A549 (cell line): ENCODE results near the gene GRID2. TPM values are rescaled to one million over a fixed set of nuclear protein-coding genes. Genes with fewer than 3 reads are reported as not detected.

Experiments
- ATAC-seq, 2 experiments: fragments of 200-7000 bp in 1 of 2; fragments of >200 bp in 1 of 2; cut with Nextera tagmentation in 1 of 2; cut with Tn5 transposase in 1 of 2; 3 replicates each; pipeline versions ENCODE4 v1.8.0 to v1.9.1; 2018 to 2020; ENCODE audit warnings: mild to moderate bottlenecking in 1 of 2, moderate library complexity in 1 of 2
- CTCF ChIA-PET: fragments of 300-600 bp; sonication (Branson Sonifier 250); formaldehyde crosslinking; extraction: SDS; loops from one replicate; lab custom pipeline; 2021; ENCODE audit warnings: antibody characterized with exemption, inconsistent platforms; lab: Yijun Ruan, JAX
- POLR2A ChIA-PET: fragments of 350-600 bp; formaldehyde crosslinking; extraction: SDS; loops from one replicate; lab custom pipeline; 2021; ENCODE audit warnings: antibody characterized with exemption, inconsistent platforms; lab: Yijun Ruan, JAX
- DNase-seq, 2 experiments: peaks; one replicate each; pipeline versions ENCODE4 v3.0.0 to v3.0.0-alpha.2; 2011 to 2016; ENCODE audit warnings: low read depth in 1 of 2, low spot score in 1 of 2
- FAIRE-seq: peaks from 2 replicates; lab custom pipeline; 2011; peaks lifted over from hg19 to GRCh38; lab: Jason Lieb, UNC
- H3K27ac ChIP-seq, 2 experiments: fragments of >200 bp; sonication (Bioruptor Twin); formaldehyde crosslinking; 3 replicates each; pipeline ENCODE4 v1.5.1; 2016 to 2017
- H3K4me1 ChIP-seq: fragments of >200 bp; sonication (Bioruptor Twin); formaldehyde crosslinking; 3 replicates; pipeline ENCODE4 v1.6.1; 2016
- H3K4me2 ChIP-seq: fragments of >200 bp; sonication (Bioruptor Twin); formaldehyde crosslinking; 3 replicates; pipeline ENCODE4 v1.6.1; 2016
- H3K4me3 ChIP-seq: fragments of >200 bp; sonication (Bioruptor Twin); formaldehyde crosslinking; 3 replicates; pipeline ENCODE4 v1.5.1; 2016
- H3K9me3 ChIP-seq: fragments of >200 bp; sonication (Bioruptor Twin); formaldehyde crosslinking; 3 replicates; pipeline ENCODE4 v1.6.1; 2016
- BHLHE40 ChIP-seq: IDR thresholded peaks from 2 replicates; pipeline ENCODE4 v1.6.1; 2012; ENCODE audit warnings: low read depth, low read length, inconsistent platforms
- CBX2 ChIP-seq: fragments of 200-600 bp; sonication (generic); IDR thresholded peaks from 2 replicates; pipeline ENCODE4 v1.6.1; 2016; ENCODE audit warnings: low read depth, mild to moderate bottlenecking, borderline replicate concordance
- CBX8 ChIP-seq: fragments of 200-600 bp; sonication (generic); IDR thresholded peaks from 2 replicates; pipeline ENCODE4 v1.6.1; 2016
- EHF ChIP-seq: fragments of 250-450 bp; sonication (Bioruptor Pico); IDR thresholded peaks from 2 replicates; pipeline ENCODE4 v1.5.0; 2020; ENCODE audit warnings: mild to moderate bottlenecking
- ELK1 ChIP-seq: fragments of 150-350 bp; IDR thresholded peaks from 2 replicates; pipeline ENCODE4 v1.6.1; 2014; ENCODE audit warnings: low read depth, mild to moderate bottlenecking, low read length
- FOSB ChIP-seq: fragments of 250-450 bp; sonication (Bioruptor Pico); IDR thresholded peaks from 2 replicates; pipeline ENCODE4 v1.5.0; 2020; ENCODE audit warnings: mild to moderate bottlenecking, moderate library complexity
- FOSL2 ChIP-seq, 2 experiments: fragments of 450-650 bp in 1 of 2; fragments of >200 bp in 1 of 2; sonication (Bioruptor Twin) in 1 of 2; formaldehyde crosslinking; IDR thresholded peaks; 2 replicates each; pipeline versions ENCODE4 v1.5.0 to v1.6.1; 2016 to 2020; ENCODE audit warnings: mild to moderate bottlenecking in 1 of 2, moderate library complexity in 1 of 2
- GATA3 ChIP-seq: IDR thresholded peaks from 2 replicates; pipeline ENCODE4 v1.6.1; 2012; ENCODE audit warnings: borderline replicate concordance
- HES2 ChIP-seq: fragments of >200 bp; sonication (Bioruptor Twin); formaldehyde crosslinking; IDR thresholded peaks from 2 replicates; pipeline ENCODE4 v1.6.1; 2016
- HOXA7 ChIP-seq: fragments of 250-450 bp; sonication (Bioruptor Pico); IDR thresholded peaks from 2 replicates; pipeline ENCODE4 v1.5.0; 2020; ENCODE audit warnings: mild to moderate bottlenecking, moderate library complexity
- HOXB13 ChIP-seq: fragments of 250-450 bp; sonication (Bioruptor Pico); IDR thresholded peaks from 2 replicates; pipeline ENCODE4 v1.5.0; 2020; ENCODE audit warnings: low read depth, mild to moderate bottlenecking, moderate library complexity
- JUN ChIP-seq, 2 experiments: fragments of >200 bp; sonication (Bioruptor Twin); formaldehyde crosslinking; IDR thresholded peaks; 2 replicates in 1 of 2; 3 replicates in 1 of 2; pipeline ENCODE4 v1.6.1; 2016 to 2017
- KDM1A ChIP-seq: fragments of 200-600 bp; sonication (generic); IDR thresholded peaks from 2 replicates; pipeline ENCODE4 v1.6.1; 2016; ENCODE audit warnings: low read depth, mild to moderate bottlenecking
- KDM5A ChIP-seq: fragments of 200-600 bp; sonication (generic); IDR thresholded peaks from 2 replicates; pipeline ENCODE4 v1.6.1; 2016; ENCODE audit warnings: antibody characterized with exemption, mild to moderate bottlenecking
- MAFK ChIP-seq: fragments of 450-650 bp; IDR thresholded peaks from 2 replicates; pipeline ENCODE4 v1.6.1; 2014; ENCODE audit not compliant: partially characterized antibody
- MAX ChIP-seq: IDR thresholded peaks from 2 replicates; pipeline ENCODE4 v1.6.1; 2012
- NFE2L2 ChIP-seq: fragments of 150-350 bp; conservative IDR thresholded peaks from 2 replicates; pipeline ENCODE4 v1.6.1; 2014; ENCODE audit warnings: low read length
- NPAS2 ChIP-seq: fragments of 250-450 bp; sonication (Bioruptor Pico); IDR thresholded peaks from 2 replicates; pipeline ENCODE4 v1.8.0; 2022; ENCODE audit warnings: mild to moderate bottlenecking, moderate library complexity, borderline replicate concordance
- NR3C1 ChIP-seq: fragments of >200 bp; sonication (Bioruptor Twin); formaldehyde crosslinking; IDR thresholded peaks from 3 replicates; pipeline ENCODE4 v1.6.1; 2017
- PBX3 ChIP-seq: IDR thresholded peaks from 2 replicates; pipeline ENCODE4 v1.6.1; 2012
- PHF8 ChIP-seq: fragments of 200-600 bp; sonication (generic); IDR thresholded peaks from 2 replicates; pipeline ENCODE4 v1.6.1; 2016; ENCODE audit warnings: low read depth, mild to moderate bottlenecking, antibody characterized with exemption, moderate library complexity, borderline replicate concordance
- POLR2AphosphoS2 ChIP-seq: conservative IDR thresholded peaks from 2 replicates; pipeline ENCODE4 v1.6.1; 2012; ENCODE audit warnings: low read length, improper control_type of control experiment, inconsistent platforms
- RARB ChIP-seq: fragments of 250-450 bp; sonication (Bioruptor Pico); IDR thresholded peaks from 2 replicates; pipeline ENCODE4 v1.8.0; 2021; ENCODE audit warnings: mild to moderate bottlenecking, moderate library complexity
- RCOR1 ChIP-seq: fragments of 150-350 bp; IDR thresholded peaks from 2 replicates; pipeline ENCODE4 v1.6.1; 2014; ENCODE audit warnings: antibody characterized with exemption, low read length, low read depth
- RNF2 ChIP-seq: fragments of 200-600 bp; sonication (generic); IDR thresholded peaks from 2 replicates; pipeline ENCODE4 v1.6.1; 2016; ENCODE audit warnings: low read depth, mild to moderate bottlenecking, antibody characterized with exemption, moderate library complexity, borderline replicate concordance
- SREBF2 ChIP-seq: fragments of 450-650 bp; IDR thresholded peaks from 2 replicates; pipeline ENCODE4 v1.6.1; 2014; ENCODE audit warnings: mild to moderate bottlenecking, moderate library complexity
- TFCP2L1 ChIP-seq: fragments of 250-450 bp; sonication (Bioruptor Pico); IDR thresholded peaks from 2 replicates; pipeline ENCODE4 v1.5.0; 2021; ENCODE audit warnings: mild to moderate bottlenecking
- ZNF302 ChIP-seq: fragments of 250-450 bp; sonication (Bioruptor Pico); IDR thresholded peaks from 2 replicates; pipeline ENCODE4 v1.9.0; 2021; ENCODE audit warnings: inconsistent platforms, mild to moderate bottlenecking, moderate library complexity
- ZSCAN20 ChIP-seq: fragments of 250-450 bp; sonication (Bioruptor Pico); IDR thresholded peaks from 2 replicates; pipeline ENCODE4 v1.8.0; 2022; ENCODE audit warnings: mild to moderate bottlenecking, moderate library complexity
- WGBS: methylation state at CpG from one replicate; pipeline ENCODE4 v1.1.6; 2017; ENCODE audit errors: missing lambda C conversion rate; 5-methylcytosine and 5-hydroxymethylcytosine counted together
- polyA plus RNA-seq, 4 experiments: library from polyadenylated mRNA; depleted of rRNA in 3 of 4; stranded (reverse); fragments of >200 nt; fragmentation: RNase III in 1 of 4; extraction: RNeasy Plus Mini Kit Qiagen cat#74134 plus additional on column Dnase treatment in 1 of 4; gene quantifications; 2 replicates in 3 of 4; 3 replicates in 1 of 4; pipeline ENCODE4 v1.2.3, GENCODE V29; 2011 to 2017
- TF ChIP-seq, protein P1 (sequence below): fragments of 250-450 bp; sonication (Bioruptor Pico); IDR thresholded peaks from 2 replicates; pipeline ENCODE4 v1.5.0; 2020; ENCODE audit warnings: low read depth, mild to moderate bottlenecking, moderate library complexity
- TF ChIP-seq, protein P2 (sequence below): fragments of 200-600 bp; sonication (generic); IDR thresholded peaks from 2 replicates; pipeline ENCODE4 v1.6.1; 2016; ENCODE audit warnings: antibody characterized with exemption, mild to moderate bottlenecking, moderate library complexity

Gene GRID2
- polyA plus RNA-seq, 2 of the 4 experiments (the other 2 are of a cell fraction) = not detected

DNA sequence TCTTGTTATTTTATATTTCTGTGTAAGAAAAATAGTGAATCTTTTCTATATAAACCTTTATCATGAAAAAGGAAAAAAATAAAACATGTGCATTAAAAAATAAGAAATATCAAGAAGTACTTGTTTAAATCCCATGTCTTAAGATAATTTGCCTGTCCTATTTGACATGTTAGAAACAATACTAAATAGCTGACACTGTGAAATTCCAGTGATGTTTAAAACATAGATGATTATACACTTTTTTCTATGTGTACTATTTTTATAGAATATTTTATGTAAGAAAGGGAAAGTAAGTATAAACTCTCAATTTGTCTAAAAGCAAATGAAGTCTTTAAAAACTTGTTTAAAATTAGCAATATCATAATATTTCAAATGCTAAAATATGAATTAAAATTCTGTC lies 981.6 kb downstream of the GRID2 start:
- FAIRE-seq (no peak), DNase-seq (no peak), ATAC-seq (no peak)
- Histone ChIP-seq H3K4me1 (no peaks in the 10 kb centered on the region), H3K4me3 (no peak overlapping the region), H3K27ac (no peak overlapping the region), H3K4me2 (no peak overlapping the region), H3K9me3 (no peaks in the 10 kb centered on the region)
- TF ChIP-seq PHF8 (no peak), HOXA7 (CRISPR knock-in tag) (no peak), RCOR1 (no peak), ELK1 (no peak), MAX (no peak), RARB (no peak), CBX8 (no peak), GATA3 (no peak), TFCP2L1 (CRISPR knock-in tag) (no peak), MAFK (no peak), FOSB (CRISPR knock-in tag) (no peak), PBX3 (no peak), KDM1A (no peak), BHLHE40 (no peak), NFE2L2 (no peak), NR3C1 (no peak), HOXB13 (no peak), JUN (IDR thresholded peaks at IDR 0.05) (no peak), CBX2 (no peak)
- TF ChIP-seq, protein P1, sequence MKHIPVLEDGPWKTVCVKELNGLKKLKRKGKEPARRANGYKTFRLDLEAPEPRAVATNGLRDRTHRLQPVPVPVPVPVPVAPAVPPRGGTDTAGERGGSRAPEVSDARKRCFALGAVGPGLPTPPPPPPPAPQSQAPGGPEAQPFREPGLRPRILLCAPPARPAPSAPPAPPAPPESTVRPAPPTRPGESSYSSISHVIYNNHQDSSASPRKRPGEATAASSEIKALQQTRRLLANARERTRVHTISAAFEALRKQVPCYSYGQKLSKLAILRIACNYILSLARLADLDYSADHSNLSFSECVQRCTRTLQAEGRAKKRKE (CRISPR knock-in tag) = no peak
- POLR2A ChIA-PET = no interaction called here
- CTCF ChIA-PET = no interaction called here

GRCh38 chr4:93289241-93289640 lies 985.5 kb downstream of the GRID2 start:
- Histone ChIP-seq H3K9me3 (no peaks in the 10 kb centered on the region), H3K4me2 (no peak overlapping the region), H3K4me1 (no peaks in the 10 kb centered on the region), H3K4me3 (no peak overlapping the region), H3K27ac (no peak overlapping the region)
- TF ChIP-seq BHLHE40 (no peak), HES2 (no peak), EHF (no peak), ZNF302 (CRISPR knock-in tag) (no peak), RNF2 (no peak), FOSL2 (IDR thresholded peaks at IDR 0.05) (no peak), FOSL2 (CRISPR knock-in tag; IDR thresholded peaks at IDR 0.05) (no peak), CBX2 (no peak), SREBF2 (no peak), ZSCAN20 (CRISPR knock-in tag) (no peak), POLR2AphosphoS2 (no peak), KDM5A (no peak), GATA3 (no peak), CBX8 (no peak), NPAS2 (no peak), PHF8 (no peak)
- TF ChIP-seq, protein P2, sequence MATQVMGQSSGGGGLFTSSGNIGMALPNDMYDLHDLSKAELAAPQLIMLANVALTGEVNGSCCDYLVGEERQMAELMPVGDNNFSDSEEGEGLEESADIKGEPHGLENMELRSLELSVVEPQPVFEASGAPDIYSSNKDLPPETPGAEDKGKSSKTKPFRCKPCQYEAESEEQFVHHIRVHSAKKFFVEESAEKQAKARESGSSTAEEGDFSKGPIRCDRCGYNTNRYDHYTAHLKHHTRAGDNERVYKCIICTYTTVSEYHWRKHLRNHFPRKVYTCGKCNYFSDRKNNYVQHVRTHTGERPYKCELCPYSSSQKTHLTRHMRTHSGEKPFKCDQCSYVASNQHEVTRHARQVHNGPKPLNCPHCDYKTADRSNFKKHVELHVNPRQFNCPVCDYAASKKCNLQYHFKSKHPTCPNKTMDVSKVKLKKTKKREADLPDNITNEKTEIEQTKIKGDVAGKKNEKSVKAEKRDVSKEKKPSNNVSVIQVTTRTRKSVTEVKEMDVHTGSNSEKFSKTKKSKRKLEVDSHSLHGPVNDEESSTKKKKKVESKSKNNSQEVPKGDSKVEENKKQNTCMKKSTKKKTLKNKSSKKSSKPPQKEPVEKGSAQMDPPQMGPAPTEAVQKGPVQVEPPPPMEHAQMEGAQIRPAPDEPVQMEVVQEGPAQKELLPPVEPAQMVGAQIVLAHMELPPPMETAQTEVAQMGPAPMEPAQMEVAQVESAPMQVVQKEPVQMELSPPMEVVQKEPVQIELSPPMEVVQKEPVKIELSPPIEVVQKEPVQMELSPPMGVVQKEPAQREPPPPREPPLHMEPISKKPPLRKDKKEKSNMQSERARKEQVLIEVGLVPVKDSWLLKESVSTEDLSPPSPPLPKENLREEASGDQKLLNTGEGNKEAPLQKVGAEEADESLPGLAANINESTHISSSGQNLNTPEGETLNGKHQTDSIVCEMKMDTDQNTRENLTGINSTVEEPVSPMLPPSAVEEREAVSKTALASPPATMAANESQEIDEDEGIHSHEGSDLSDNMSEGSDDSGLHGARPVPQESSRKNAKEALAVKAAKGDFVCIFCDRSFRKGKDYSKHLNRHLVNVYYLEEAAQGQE = no peak
- FAIRE-seq = no peak
- DNase-seq = no peak
- ATAC-seq = no peak
- CTCF ChIA-PET = no interaction called here
- POLR2A ChIA-PET = no interaction called here
- 57% methylated on average over 2 of the region's 2 CpGs for WGBS
